HCT116 (cell line): Measurements from ENCODE around the gene CPLANE2. TPM values are rescaled to one million over a fixed set of nuclear protein-coding genes. Genes with fewer than 3 reads are reported as not detected.
"Not testable (repeated sequence)": the region's sequence is repeated elsewhere in the genome, so short reads cannot be mapped to it uniquely, and the experiment has no call there.

ENCODE experiments used
- ATAC-seq: fragments of 200-7000 bp; cut with Tn5 transposase; 2 replicates; pipeline ENCODE4 v1.9.1; 2020; ENCODE audit warnings: mild to moderate bottlenecking, moderate library complexity
- BruUV-seq: library from RNA; stranded (reverse); fragments of 400-500 nt; replicated peaks from 2 replicates; lab custom pipeline; 2021; lab: Mats Ljungman, UMichigan
- CTCF ChIA-PET: fragments of 300-600 bp; sonication (Branson Sonifier 250); formaldehyde crosslinking; loops from one replicate; lab custom pipeline; 2021; ENCODE audit warnings: antibody characterized with exemption; lab: Charles Lee
- POLR2A ChIA-PET: fragments of 300-600, 350-600 bp; sonication (Branson Sonifier 250); formaldehyde crosslinking; loops from one replicate; lab custom pipeline; 2021; ENCODE audit warnings: antibody characterized with exemption; lab: Charles Lee
- RAD21 ChIA-PET, 2 experiments: fragments of 300-600 bp; sonication (Branson Sonifier 250); formaldehyde crosslinking; loops; one replicate each; lab custom pipeline; 2023; ENCODE audit warnings: low total read pairs in 2 of 2; ENCODE audit not compliant: uncharacterized antibody in 2 of 2, unreplicated experiment in 2 of 2, low non-redundant PET in 1 of 2; lab: Charles Lee
- DNase-seq: peaks from one replicate; pipeline ENCODE4 v3.0.0-alpha.2; 2010; ENCODE audit warnings: low read depth, low spot score
- H2AFZ ChIP-seq: fragments of 200-600 bp; shearing (Covaris generic), sonication (generic); 2 replicates; pipeline ENCODE4 v1.6.1; 2017; ENCODE audit warnings: low read depth, mixed run types, mixed read lengths, antibody characterized with exemption, low read length; ENCODE audit not compliant: poor library complexity, severe bottlenecking
- H3K27ac ChIP-seq: 2 replicates; pipeline ENCODE4 v1.5.1; 2012; ENCODE audit warnings: low read depth, low read length
- H3K27me3 ChIP-seq: fragments of 200-600 bp; sonication (generic); 2 replicates; pipeline ENCODE4 v1.6.1; 2016; ENCODE audit warnings: mixed run types, low read length, mixed read lengths; ENCODE audit not compliant: insufficient read depth
- H3K36me3 ChIP-seq, 2 experiments: fragments of 200-500 bp in 1 of 2; fragments of 200-600 bp in 1 of 2; sonication (Bioruptor generic) in 1 of 2; sonication (generic) in 1 of 2; 2 replicates each; pipeline versions ENCODE4 v1.5.1 to v1.6.1; 2014 to 2016; ENCODE audit warnings: low read length in 2 of 2, inconsistent platforms in 1 of 2, mixed read lengths in 1 of 2, mixed run types in 1 of 2; ENCODE audit not compliant: insufficient read depth in 2 of 2, control insufficient read depth in 1 of 2
- H3K4me1 ChIP-seq, 2 experiments: fragments of 200-600 bp in 1 of 2; sonication (generic) in 1 of 2; 2 replicates each; pipeline versions ENCODE4 v1.5.1 to v1.6.1; 2012 to 2017; ENCODE audit warnings: low read length in 2 of 2, inconsistent platforms in 1 of 2, mild to moderate bottlenecking in 1 of 2, mixed read lengths in 1 of 2, mixed run types in 1 of 2, moderate library complexity in 1 of 2; ENCODE audit not compliant: insufficient read depth in 2 of 2, control insufficient read depth in 1 of 2
- H3K4me2 ChIP-seq: fragments of 200-600 bp; sonication (generic); 2 replicates; pipeline ENCODE4 v1.6.1; 2017; ENCODE audit warnings: mixed run types, low read length, mixed read lengths
- H3K4me3 ChIP-seq, 2 experiments: fragments of 200-600 bp in 1 of 2; sonication (generic) in 1 of 2; replicated peaks in 1 of 2; 2 replicates each; pipeline ENCODE4 v1.5.1; 2011 to 2016; ENCODE audit warnings: low read length in 2 of 2, control low read depth in 1 of 2, low read depth in 1 of 2, mild to moderate bottlenecking in 1 of 2, mixed read lengths in 1 of 2, mixed run types in 1 of 2
- H3K79me2 ChIP-seq: fragments of 200-600 bp; sonication (generic); 2 replicates; pipeline ENCODE4 v1.6.1; 2017; ENCODE audit warnings: mild to moderate bottlenecking, mixed run types, low read length, moderate library complexity, mixed read lengths; ENCODE audit not compliant: insufficient read depth
- H3K9ac ChIP-seq: fragments of 200-600 bp; sonication (generic); 2 replicates; pipeline ENCODE4 v1.6.1; 2016; ENCODE audit warnings: low read length, mixed read lengths
- H3K9me2 ChIP-seq: fragments of 200-600 bp; sonication (generic), shearing (Covaris generic); 2 replicates; pipeline ENCODE4 v1.6.1; 2017; ENCODE audit warnings: mixed run types, mild to moderate bottlenecking, moderate library complexity; ENCODE audit not compliant: insufficient read depth
- H3K9me3 ChIP-seq, 2 experiments: fragments of 200-500 bp in 1 of 2; fragments of 200-600 bp in 1 of 2; sonication (Bioruptor generic) in 1 of 2; sonication (generic) in 1 of 2; 2 replicates each; pipeline ENCODE4 v1.6.1; 2014 to 2017; ENCODE audit warnings: low read length in 2 of 2, mixed read lengths in 2 of 2, inconsistent platforms in 1 of 2, low read depth in 1 of 2, mild to moderate bottlenecking in 1 of 2, mixed run types in 1 of 2, moderate library complexity in 1 of 2; ENCODE audit not compliant: control insufficient read depth in 1 of 2, insufficient read depth in 1 of 2
- H4K20me1 ChIP-seq: fragments of 200-600 bp; sonication (generic), shearing (Covaris generic); 2 replicates; pipeline ENCODE4 v1.6.1; 2017; ENCODE audit warnings: mixed run types, mild to moderate bottlenecking, moderate library complexity; ENCODE audit not compliant: insufficient read depth
- YY1 ChIP-seq: IDR thresholded peaks from 2 replicates; pipeline ENCODE4 v1.6.1; 2011; ENCODE audit warnings: low read length, low read depth, moderate library complexity, mild to moderate bottlenecking; ENCODE audit not compliant: insufficient replicate concordance; ENCODE audit errors: extremely low read depth
- ZFX ChIP-seq: fragments of 450-650 bp; IDR thresholded peaks from 2 replicates; pipeline ENCODE4 v1.6.1; 2017
- ZNF274 ChIP-seq: fragments of 200-500 bp; sonication (Bioruptor generic); IDR thresholded peaks from 2 replicates; pipeline ENCODE4 v1.6.1; 2014; ENCODE audit warnings: mild to moderate bottlenecking, low read depth, low read length, inconsistent platforms
- intact Hi-C: fragments of 100-400 bp; cut with micrococcal nuclease; formaldehyde crosslinking; loops from 2 replicates; pipeline ENCODE4 v1.10.0; 2022
- total RNA-seq: library from RNA; stranded (reverse); gene quantifications from one replicate; pipeline ENCODE4 v1.2.1, GENCODE V29; 2021; ENCODE audit not compliant: unreplicated experiment
- TF ChIP-seq, protein P1 (sequence below): IDR thresholded peaks from 2 replicates; pipeline ENCODE4 v1.6.1; 2012; ENCODE audit warnings: low read depth
- TF ChIP-seq, protein P2 (sequence below): IDR thresholded peaks from 2 replicates; pipeline ENCODE4 v1.6.1; 2012

Gene CPLANE2
- total RNA-seq, 1 experiment from 2014 or later = 8.1 TPM

DNA sequence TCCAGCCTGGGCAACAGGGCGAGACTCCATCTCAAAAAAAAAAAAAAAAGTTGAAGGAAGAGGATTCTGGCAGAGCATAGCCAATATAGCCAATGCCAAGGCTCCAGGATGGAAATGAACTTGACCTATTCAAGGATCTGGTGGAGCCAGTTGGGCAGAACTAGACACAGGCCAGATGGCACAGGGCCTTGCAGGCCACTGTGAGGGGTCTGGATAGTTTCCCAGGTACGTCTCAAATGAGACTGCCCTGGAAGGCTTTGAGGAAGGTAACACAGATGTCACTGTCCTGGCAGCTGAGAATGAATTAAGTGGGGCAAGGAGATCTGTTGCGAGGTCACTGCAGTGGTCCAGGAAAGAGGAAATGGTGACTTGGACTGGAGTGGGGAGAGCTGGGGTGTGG lies 12.5 kb downstream of the CPLANE2 start (continued):
- TF ChIP-seq, protein P1, sequence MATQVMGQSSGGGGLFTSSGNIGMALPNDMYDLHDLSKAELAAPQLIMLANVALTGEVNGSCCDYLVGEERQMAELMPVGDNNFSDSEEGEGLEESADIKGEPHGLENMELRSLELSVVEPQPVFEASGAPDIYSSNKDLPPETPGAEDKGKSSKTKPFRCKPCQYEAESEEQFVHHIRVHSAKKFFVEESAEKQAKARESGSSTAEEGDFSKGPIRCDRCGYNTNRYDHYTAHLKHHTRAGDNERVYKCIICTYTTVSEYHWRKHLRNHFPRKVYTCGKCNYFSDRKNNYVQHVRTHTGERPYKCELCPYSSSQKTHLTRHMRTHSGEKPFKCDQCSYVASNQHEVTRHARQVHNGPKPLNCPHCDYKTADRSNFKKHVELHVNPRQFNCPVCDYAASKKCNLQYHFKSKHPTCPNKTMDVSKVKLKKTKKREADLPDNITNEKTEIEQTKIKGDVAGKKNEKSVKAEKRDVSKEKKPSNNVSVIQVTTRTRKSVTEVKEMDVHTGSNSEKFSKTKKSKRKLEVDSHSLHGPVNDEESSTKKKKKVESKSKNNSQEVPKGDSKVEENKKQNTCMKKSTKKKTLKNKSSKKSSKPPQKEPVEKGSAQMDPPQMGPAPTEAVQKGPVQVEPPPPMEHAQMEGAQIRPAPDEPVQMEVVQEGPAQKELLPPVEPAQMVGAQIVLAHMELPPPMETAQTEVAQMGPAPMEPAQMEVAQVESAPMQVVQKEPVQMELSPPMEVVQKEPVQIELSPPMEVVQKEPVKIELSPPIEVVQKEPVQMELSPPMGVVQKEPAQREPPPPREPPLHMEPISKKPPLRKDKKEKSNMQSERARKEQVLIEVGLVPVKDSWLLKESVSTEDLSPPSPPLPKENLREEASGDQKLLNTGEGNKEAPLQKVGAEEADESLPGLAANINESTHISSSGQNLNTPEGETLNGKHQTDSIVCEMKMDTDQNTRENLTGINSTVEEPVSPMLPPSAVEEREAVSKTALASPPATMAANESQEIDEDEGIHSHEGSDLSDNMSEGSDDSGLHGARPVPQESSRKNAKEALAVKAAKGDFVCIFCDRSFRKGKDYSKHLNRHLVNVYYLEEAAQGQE = no peak
- TF ChIP-seq ZNF274 (no peak), YY1 (no peak), ZFX (no peak)
- TF ChIP-seq, protein P2, sequence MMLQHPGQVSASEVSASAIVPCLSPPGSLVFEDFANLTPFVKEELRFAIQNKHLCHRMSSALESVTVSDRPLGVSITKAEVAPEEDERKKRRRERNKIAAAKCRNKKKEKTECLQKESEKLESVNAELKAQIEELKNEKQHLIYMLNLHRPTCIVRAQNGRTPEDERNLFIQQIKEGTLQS = no peak

DNA sequence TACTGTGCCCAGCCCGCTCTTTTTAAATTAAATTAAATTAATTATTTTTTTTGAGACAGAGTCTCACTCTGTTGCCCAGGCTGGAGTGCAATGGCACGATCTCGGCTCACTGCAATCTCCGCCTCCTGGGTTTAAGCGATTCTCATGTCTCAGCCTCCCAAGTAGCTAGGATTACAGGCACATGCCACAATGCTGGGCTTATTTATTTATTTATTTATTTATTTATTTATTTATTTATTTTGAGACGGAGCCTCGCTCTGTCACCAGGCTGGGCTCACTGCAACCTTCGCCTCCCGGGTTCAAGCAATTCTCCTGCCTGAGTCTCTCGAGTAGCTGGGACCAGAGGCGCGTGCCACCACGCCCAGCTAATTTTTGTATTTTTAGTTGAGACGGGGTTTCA lies 14.3 kb downstream of the CPLANE2 start:
- RAD21 ChIA-PET, CTCF ChIA-PET, BruUV-seq: not testable (repeated sequence)

More for the DNA sequence above, 14.3 kb downstream of the CPLANE2 start:
- H3K9ac ChIP-seq, DNase-seq, H3K79me2 ChIP-seq, H4K20me1 ChIP-seq, H3K4me1 ChIP-seq, H3K9me3 ChIP-seq, POLR2A ChIA-PET, H3K9me2 ChIP-seq, H3K27me3 ChIP-seq, H2AFZ ChIP-seq, H3K4me3 ChIP-seq, ATAC-seq, H3K4me2 ChIP-seq, intact Hi-C loops, H3K27ac ChIP-seq, H3K36me3 ChIP-seq: not testable (repeated sequence)
